ENCODE results near the gene CA11. TPM values are rescaled to one million over a fixed set of nuclear protein-coding genes. Genes with fewer than 3 reads are reported as not detected.

CA11 gene
- total RNA-seq, 1 donor from 2014 or later, result 3.7 TPM

- Histone ChIP-seq H3K27ac (ENCODE audit: low read depth, low read length) (no peak overlapping the region), H3K27me3 (ENCODE audit: control insufficient read depth in 3 of 3, insufficient read depth in 3 of 3, low read length in 3 of 3) (peaks cover 0 to 3% (median 0%) of the 10 kb centered on the region in 3 donors), H3K9ac (ENCODE audit: low read depth in 1 of 3, low read length in 3 of 3) (no peak overlapping the region), H3K4me3 (ENCODE audit: low read length in 3 of 3) (no peak overlapping the region), H3K36me3 (ENCODE audit: control insufficient read depth in 3 of 3, insufficient read depth in 3 of 3, low read length in 3 of 3) (no peaks in the 10 kb centered on the region), H3K4me1 (ENCODE audit: control insufficient read depth in 3 of 3, insufficient read depth in 3 of 3, low read length in 3 of 3) (no peaks in the 10 kb centered on the region), H3K9me3 (ENCODE audit: control insufficient read depth in 3 of 3, low read length in 3 of 3) (no peaks in the 10 kb centered on the region)
Measured at GRCh38 chr19:48596237-48596636, 49.8 kb downstream of the CA11 start.

GRCh38 chr19:48595833-48596232 is 50.2 kb downstream of the CA11 start:
- Histone ChIP-seq H3K27me3 (ENCODE audit: control insufficient read depth in 3 of 3, insufficient read depth in 3 of 3, low read length in 3 of 3) (peaks cover 0 to 3% (median 0%) of the 10 kb centered on the region in 3 donors), H3K36me3 (ENCODE audit: control insufficient read depth in 3 of 3, insufficient read depth in 3 of 3, low read length in 3 of 3) (no peaks in the 10 kb centered on the region), H3K9me3 (ENCODE audit: control insufficient read depth in 3 of 3, low read length in 3 of 3) (no peaks in the 10 kb centered on the region), H3K4me1 (ENCODE audit: control insufficient read depth in 3 of 3, insufficient read depth in 3 of 3, low read length in 3 of 3) (no peaks in the 10 kb centered on the region), H3K27ac (ENCODE audit: low read depth, low read length) (no peak overlapping the region), H3K9ac (ENCODE audit: low read depth in 1 of 3, low read length in 3 of 3) (no peak overlapping the region), H3K4me3 (ENCODE audit: low read length in 3 of 3) (no peak overlapping the region)

- H3K27ac ChIP-seq (ENCODE audit: low read depth, low read length), result no peak overlapping the region
- H3K36me3 ChIP-seq (ENCODE audit: control insufficient read depth in 3 of 3, insufficient read depth in 3 of 3, low read length in 3 of 3), result no peaks in the 10 kb centered on the region
- H3K27me3 ChIP-seq (ENCODE audit: control insufficient read depth in 3 of 3, insufficient read depth in 3 of 3, low read length in 3 of 3), result peaks cover 0 to 3% (median 0%) of the 10 kb centered on the region in 3 donors
- no peaks in the 10 kb centered on the region for H3K9me3 ChIP-seq (ENCODE audit: control insufficient read depth in 3 of 3, low read length in 3 of 3)
- no peak overlapping the region for H3K4me3 ChIP-seq (ENCODE audit: low read length in 3 of 3)
- H3K9ac ChIP-seq (ENCODE audit: low read depth in 1 of 3, low read length in 3 of 3), result no peak overlapping the region
- no peaks in the 10 kb centered on the region for H3K4me1 ChIP-seq (ENCODE audit: control insufficient read depth in 3 of 3, insufficient read depth in 3 of 3, low read length in 3 of 3)
Measured at GRCh38 chr19:48595171-48595570, 50.8 kb downstream of the CA11 start.

- Histone ChIP-seq H3K9ac (ENCODE audit: low read depth in 1 of 3, low read length in 3 of 3) (peak overlapping the region in 1 of 3 donors; percentile 25), H3K27me3 (ENCODE audit: control insufficient read depth in 3 of 3, insufficient read depth in 3 of 3, low read length in 3 of 3) (no peaks in the 10 kb centered on the region), H3K27ac (ENCODE audit: low read depth, low read length) (no peak overlapping the region), H3K36me3 (ENCODE audit: control insufficient read depth in 3 of 3, insufficient read depth in 3 of 3, low read length in 3 of 3) (no peaks in the 10 kb centered on the region), H3K4me3 (ENCODE audit: low read length in 3 of 3) (no peak overlapping the region), H3K9me3 (ENCODE audit: control insufficient read depth in 3 of 3, low read length in 3 of 3) (no peaks in the 10 kb centered on the region), H3K4me1 (ENCODE audit: control insufficient read depth in 3 of 3, insufficient read depth in 3 of 3, low read length in 3 of 3) (peaks cover 11 to 16% (median 14%) of the 10 kb centered on the region in 3 donors)
Measured at GRCh38 chr19:48591021-48591420, 55.0 kb downstream of the CA11 start.

GRCh38 chr19:48588670-48589401 is 57.2 kb downstream of the CA11 start:
- Histone ChIP-seq H3K27me3 (ENCODE audit: control insufficient read depth in 3 of 3, insufficient read depth in 3 of 3, low read length in 3 of 3) (no peaks in the 10 kb centered on the region), H3K9me3 (ENCODE audit: control insufficient read depth in 3 of 3, low read length in 3 of 3) (no peaks in the 10 kb centered on the region), H3K9ac (ENCODE audit: low read depth in 1 of 3, low read length in 3 of 3) (peak overlapping the region in 2 of 3 donors; percentile 51 to 62), H3K27ac (ENCODE audit: low read depth, low read length) (no peak overlapping the region), H3K36me3 (ENCODE audit: control insufficient read depth in 3 of 3, insufficient read depth in 3 of 3, low read length in 3 of 3) (no peaks in the 10 kb centered on the region), H3K4me1 (ENCODE audit: control insufficient read depth in 3 of 3, insufficient read depth in 3 of 3, low read length in 3 of 3) (peaks cover 14 to 20% (median 18%) of the 10 kb centered on the region in 3 donors), H3K4me3 (ENCODE audit: low read length in 3 of 3) (peak overlapping the region; percentile 53 to 72 (median 68))

Other genes with a start within 250 kb of the CA11 start
- 8.4 TPM for gene GRWD1, start 200.2 kb downstream of the CA11 start, total RNA-seq
- gene KCNJ14, start 190.6 kb downstream of the CA11 start, total RNA-seq, result 1.0 TPM
- gene CYTH2, start 176.8 kb downstream of the CA11 start, total RNA-seq, result 33.4 TPM
- not detected for gene LMTK3, start 134.4 kb downstream of the CA11 start, total RNA-seq
- not detected for gene SULT2B1, start 94.0 kb downstream of the CA11 start, total RNA-seq
- not detected for gene SPACA4, start 39.4 kb downstream of the CA11 start, total RNA-seq
- gene FAM83E, start 31.1 kb downstream of the CA11 start, total RNA-seq, result 1.6 TPM
- 2,225 TPM for gene RPL18, start 27.0 kb downstream of the CA11 start, total RNA-seq
- 2.1 TPM for gene SPHK2, start 26.7 kb downstream of the CA11 start, total RNA-seq
- 6.8 TPM for gene DBP, start 8.8 kb downstream of the CA11 start, total RNA-seq
- gene NTN5, start 26.8 kb upstream of the CA11 start, total RNA-seq, result under 0.01 TPM
- gene FUT2, start 49.8 kb upstream of the CA11 start, total RNA-seq, result not detected
- 5.2 TPM for gene MAMSTR, start 73.5 kb upstream of the CA11 start, total RNA-seq
- gene RASIP1, start 94.4 kb upstream of the CA11 start, total RNA-seq, result 23.5 TPM
- gene IZUMO1, start 100.7 kb upstream of the CA11 start, total RNA-seq, result 0.52 TPM
- gene FUT1, start 106.5 kb upstream of the CA11 start, total RNA-seq, result 1.0 TPM
- not detected for gene FGF21, start 109.3 kb upstream of the CA11 start, total RNA-seq
- 13.6 TPM for gene BCAT2, start 164.8 kb upstream of the CA11 start, total RNA-seq
- gene HSD17B14, start 190.3 kb upstream of the CA11 start, total RNA-seq, result 0.52 TPM
- gene PLEKHA4, start 222.4 kb upstream of the CA11 start, total RNA-seq, result 14.1 TPM
- gene PPP1R15A, start 226.2 kb upstream of the CA11 start, total RNA-seq, result 26.1 TPM

Measured in skeletal muscle tissue (tissue), 4 donors.